CD4-positive, alpha-beta T cell treated with Interleukin-2 at 100 ng/mL for 4 hours (primary cell): ENCODE results near the gene TADA1.

Experiments used
- DNase-seq: peaks from one replicate; pipeline ENCODE4 v3.0.0-alpha.2; 2020; ENCODE audit warnings: low spot score

The TADA1 gene

GRCh38 chr1:166875734-166876539, at the start of gene TADA1:
Gene TADA1 (minus strand): TSS chr1:166876264. CDS start chr1:166876233, 31 bp downstream.
- DNase-seq: peak; percentile 98

GRCh38 chr1:166924823-166925541, 48.9 kb upstream of the TADA1 start:
- DNase-seq: no peak

- DNase-seq: no peak
These were observed 44.8 kb upstream of the TADA1 start for GRCh38 chr1:166920561-166921475.

GRCh38 chr1:166918956-166919316, 42.9 kb upstream of the TADA1 start:
- DNase-seq: no peak

- no peak for DNase-seq
These were observed 42.3 kb upstream of the TADA1 start for GRCh38 chr1:166918088-166918955.

GRCh38 chr1:166915941-166916340, 39.9 kb upstream of the TADA1 start:
- DNase-seq: no peak

- no peak for DNase-seq
These were observed 39.0 kb upstream of the TADA1 start for GRCh38 chr1:166915042-166915441.

- no peak for DNase-seq
These were observed 38.0 kb upstream of the TADA1 start for GRCh38 chr1:166914111-166914510.

GRCh38 chr1:166911624-166912023, 35.6 kb upstream of the TADA1 start:
- DNase-seq: no peak

GRCh38 chr1:166910396-166910994, 34.4 kb upstream of the TADA1 start:
- peak; percentile 88 for DNase-seq

GRCh38 chr1:166908942-166909341, 32.9 kb upstream of the TADA1 start:
- no peak for DNase-seq

GRCh38 chr1:166907763-166908162, 31.7 kb upstream of the TADA1 start:
- no peak for DNase-seq

- no peak for DNase-seq
These were observed 31.0 kb upstream of the TADA1 start for GRCh38 chr1:166907051-166907450.

GRCh38 chr1:166906647-166907046, 30.6 kb upstream of the TADA1 start:
- no peak for DNase-seq

- no peak for DNase-seq
These were observed 29.8 kb upstream of the TADA1 start for GRCh38 chr1:166905900-166906299.

- DNase-seq: no peak
These were observed 29.1 kb upstream of the TADA1 start for GRCh38 chr1:166905136-166905535.

GRCh38 chr1:166903232-166903631, 27.2 kb upstream of the TADA1 start:
- DNase-seq: no peak

- peak; percentile 0 for DNase-seq
These were observed 26.2 kb upstream of the TADA1 start for GRCh38 chr1:166902279-166902678.

- DNase-seq: no peak
These were observed 24.9 kb upstream of the TADA1 start for GRCh38 chr1:166900987-166901386.

- no peak for DNase-seq
These were observed 23.7 kb upstream of the TADA1 start for GRCh38 chr1:166899769-166900168.

- DNase-seq: no peak
These were observed 19.7 kb upstream of the TADA1 start for GRCh38 chr1:166895766-166896165.
